ENCODE measurements around the gene GPRIN2. TPM values are rescaled to one million over a fixed set of nuclear protein-coding genes. Genes with fewer than 3 reads are reported as not detected.

GPRIN2 gene
- total RNA-seq, 1 experiment from 2014 or later = not detected

DNA sequence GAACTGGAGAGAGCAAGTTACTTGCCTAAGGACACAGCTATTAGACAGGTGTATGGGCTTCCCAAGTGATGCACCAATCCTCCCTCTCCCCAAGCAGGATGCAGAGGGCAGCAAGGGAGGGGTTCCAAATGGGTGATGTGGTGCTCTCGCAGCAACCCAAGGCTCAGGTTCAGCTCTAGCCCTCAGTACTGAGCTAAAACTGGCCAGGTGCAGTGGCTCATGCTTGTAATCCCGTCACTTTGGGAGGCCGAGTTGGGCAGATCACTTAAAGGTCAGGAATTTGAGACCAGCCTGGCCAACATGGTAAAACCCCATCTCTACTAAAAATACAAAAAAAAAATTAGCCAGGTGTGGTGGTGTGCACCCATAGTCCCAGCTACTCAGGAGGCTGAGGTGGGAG, 40.7 kb downstream of the GPRIN2 start:
- H3K4me1 ChIP-seq (ENCODE audit: insufficient read depth, low read length, poor library complexity, severe bottlenecking) = no peaks in the 10 kb centered on the region
- ChIA-PET CTCF (no interaction called here), POLR2A (ENCODE audit: low non-redundant PET) (no interaction called here)

DNA sequence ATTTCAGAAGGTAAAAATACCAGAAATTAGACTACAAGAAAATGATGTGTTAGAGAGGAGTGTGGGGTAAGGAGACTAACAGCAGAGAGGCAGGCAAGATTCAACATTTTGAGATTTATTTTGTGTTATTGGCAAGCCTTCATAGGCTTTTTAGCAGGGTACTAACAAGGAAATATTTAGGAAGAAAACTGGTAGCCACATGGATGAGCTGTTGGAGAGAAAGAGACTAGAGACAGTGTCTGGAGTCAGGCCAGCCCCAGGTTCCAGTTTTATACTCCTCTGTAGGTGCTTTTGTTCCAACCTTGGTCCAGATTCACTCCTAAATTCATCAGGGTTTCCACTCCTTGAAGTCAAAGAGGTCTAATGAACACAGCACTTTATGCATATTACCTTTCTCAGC, 41.1 kb downstream of the GPRIN2 start:
- CTCF ChIA-PET = no interaction called here

More for the DNA sequence above, 40.7 kb downstream of the GPRIN2 start:
- Histone ChIP-seq H3K27me3 (replicated peaks; ENCODE audit: insufficient read depth, low read depth, low read length, poor library complexity) (no peaks in the 10 kb centered on the region), H3K4me3 (ENCODE audit: low read depth, low read length, poor library complexity, severe bottlenecking) (no peak overlapping the region), H3K36me3 (ENCODE audit: insufficient read depth, low read length, poor library complexity, severe bottlenecking) (no peaks in the 10 kb centered on the region), H3K9me3 (ENCODE audit: low read depth, low read length, poor library complexity, severe bottlenecking) (no peaks in the 10 kb centered on the region), H3K27ac (ENCODE audit: low read depth, low read length, poor library complexity, severe bottlenecking) (no peak overlapping the region)
- TF ChIP-seq, protein P1, sequence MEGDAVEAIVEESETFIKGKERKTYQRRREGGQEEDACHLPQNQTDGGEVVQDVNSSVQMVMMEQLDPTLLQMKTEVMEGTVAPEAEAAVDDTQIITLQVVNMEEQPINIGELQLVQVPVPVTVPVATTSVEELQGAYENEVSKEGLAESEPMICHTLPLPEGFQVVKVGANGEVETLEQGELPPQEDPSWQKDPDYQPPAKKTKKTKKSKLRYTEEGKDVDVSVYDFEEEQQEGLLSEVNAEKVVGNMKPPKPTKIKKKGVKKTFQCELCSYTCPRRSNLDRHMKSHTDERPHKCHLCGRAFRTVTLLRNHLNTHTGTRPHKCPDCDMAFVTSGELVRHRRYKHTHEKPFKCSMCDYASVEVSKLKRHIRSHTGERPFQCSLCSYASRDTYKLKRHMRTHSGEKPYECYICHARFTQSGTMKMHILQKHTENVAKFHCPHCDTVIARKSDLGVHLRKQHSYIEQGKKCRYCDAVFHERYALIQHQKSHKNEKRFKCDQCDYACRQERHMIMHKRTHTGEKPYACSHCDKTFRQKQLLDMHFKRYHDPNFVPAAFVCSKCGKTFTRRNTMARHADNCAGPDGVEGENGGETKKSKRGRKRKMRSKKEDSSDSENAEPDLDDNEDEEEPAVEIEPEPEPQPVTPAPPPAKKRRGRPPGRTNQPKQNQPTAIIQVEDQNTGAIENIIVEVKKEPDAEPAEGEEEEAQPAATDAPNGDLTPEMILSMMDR (conservative IDR thresholded peaks at IDR 0.05; ENCODE audit: low read depth, low read length) = no peak
- TF ChIP-seq EZH2 (IDR thresholded peaks at IDR 0.05; ENCODE audit: borderline replicate concordance, low read depth, low read length, poor library complexity, severe bottlenecking) = no peak
- no TSS peak for BruUV-seq (replicated peaks)
- intact Hi-C loops (cut with micrococcal nuclease; ENCODE audit: unreplicated experiment) = no loop called here
- DNase-seq (ENCODE audit: low spot score) = no peak

DNA sequence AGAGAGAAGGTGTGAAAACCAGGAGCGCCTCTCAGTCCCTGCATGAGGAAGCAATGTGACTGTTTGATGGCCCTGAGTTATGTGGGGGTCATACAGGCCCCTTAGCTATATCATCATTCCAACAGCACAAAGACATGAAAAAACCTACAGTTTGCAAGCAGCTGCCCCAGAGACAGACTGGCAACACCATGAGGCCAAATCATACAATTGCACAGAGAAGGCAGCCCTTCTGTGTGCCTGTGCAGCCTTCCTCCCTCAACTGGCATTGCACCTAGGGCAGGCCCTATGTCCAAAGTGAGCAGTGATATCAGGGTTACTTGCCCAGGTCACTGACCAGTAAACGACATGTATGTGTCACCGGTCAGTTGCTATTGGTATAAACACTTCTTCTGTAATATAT, 41.6 kb downstream of the GPRIN2 start:
- no peaks in the 10 kb centered on the region for H3K36me3 ChIP-seq (ENCODE audit: insufficient read depth, low read length, poor library complexity, severe bottlenecking)
- ChIA-PET CTCF (no interaction called here), POLR2A (ENCODE audit: low non-redundant PET) (no interaction called here)
- no peaks in the 10 kb centered on the region for H3K4me1 ChIP-seq (ENCODE audit: insufficient read depth, low read length, poor library complexity, severe bottlenecking)
- no TSS peak for BruUV-seq (replicated peaks)
- no peaks in the 10 kb centered on the region for H3K9me3 ChIP-seq (ENCODE audit: low read depth, low read length, poor library complexity, severe bottlenecking)
- no peak overlapping the region for H3K4me3 ChIP-seq (ENCODE audit: low read depth, low read length, poor library complexity, severe bottlenecking)
- no peak for DNase-seq (ENCODE audit: low spot score)
- intact Hi-C loops (cut with micrococcal nuclease; ENCODE audit: unreplicated experiment) = no loop called here
- H3K27me3 ChIP-seq (replicated peaks; ENCODE audit: insufficient read depth, low read depth, low read length, poor library complexity) = no peaks in the 10 kb centered on the region
- H3K27ac ChIP-seq (ENCODE audit: low read depth, low read length, poor library complexity, severe bottlenecking) = no peak overlapping the region
- TF ChIP-seq, protein P1 (conservative IDR thresholded peaks at IDR 0.05; ENCODE audit: low read depth, low read length) = no peak
- TF ChIP-seq EZH2 (IDR thresholded peaks at IDR 0.05; ENCODE audit: borderline replicate concordance, low read depth, low read length, poor library complexity, severe bottlenecking) = no peak

More for the DNA sequence above, 41.1 kb downstream of the GPRIN2 start:
- Histone ChIP-seq H3K4me3 (ENCODE audit: low read depth, low read length, poor library complexity, severe bottlenecking) (no peak overlapping the region), H3K27me3 (replicated peaks; ENCODE audit: insufficient read depth, low read depth, low read length, poor library complexity) (no peaks in the 10 kb centered on the region), H3K27ac (ENCODE audit: low read depth, low read length, poor library complexity, severe bottlenecking) (no peak overlapping the region), H3K9me3 (ENCODE audit: low read depth, low read length, poor library complexity, severe bottlenecking) (no peaks in the 10 kb centered on the region), H3K36me3 (ENCODE audit: insufficient read depth, low read length, poor library complexity, severe bottlenecking) (no peaks in the 10 kb centered on the region), H3K4me1 (ENCODE audit: insufficient read depth, low read length, poor library complexity, severe bottlenecking) (no peaks in the 10 kb centered on the region)
- POLR2A ChIA-PET (ENCODE audit: low non-redundant PET) = no interaction called here
- intact Hi-C loops (cut with micrococcal nuclease; ENCODE audit: unreplicated experiment) = no loop called here
- TF ChIP-seq, protein P1 (conservative IDR thresholded peaks at IDR 0.05; ENCODE audit: low read depth, low read length) = no peak
- TF ChIP-seq EZH2 (IDR thresholded peaks at IDR 0.05; ENCODE audit: borderline replicate concordance, low read depth, low read length, poor library complexity, severe bottlenecking) = no peak
- no peak for DNase-seq (ENCODE audit: low spot score)
- no TSS peak for BruUV-seq (replicated peaks)
